PC-3 (cell line): ENCODE data around the gene DLEC1. TPM values are rescaled to one million over a fixed set of nuclear protein-coding genes. Genes with fewer than 3 reads are reported as not detected.
A peak's percentile ranks its signal among the peaks of the same experiment; 100 is the strongest.

Experiments used
- ATAC-seq: fragments of 200-7000 bp; cut with Tn5 transposase; 2 replicates; pipeline ENCODE4 v1.9.1; 2020; ENCODE audit warnings: mild to moderate bottlenecking, moderate library complexity
- BruUV-seq: library from RNA; stranded (reverse); fragments of 400-500 nt; replicated peaks from 2 replicates; lab custom pipeline; 2021; lab: Mats Ljungman, UMichigan
- CTCF ChIA-PET: fragments of 300-600 bp; sonication (Branson Sonifier 250); formaldehyde crosslinking; loops from one replicate; lab custom pipeline; 2022; ENCODE audit warnings: antibody characterized with exemption; lab: Charles Lee
- POLR2A ChIA-PET: fragments of 300-600 bp; sonication (Branson Sonifier 250); formaldehyde crosslinking; loops from one replicate; lab custom pipeline; 2022; ENCODE audit warnings: antibody characterized with exemption; ENCODE audit not compliant: unreplicated experiment; lab: Charles Lee
- DNase-seq: peaks from one replicate; pipeline ENCODE4 v3.0.0-alpha.2; 2015
- H2AFZ ChIP-seq: fragments of 300-600 bp; sonication (generic); 2 replicates; pipeline ENCODE4 v1.6.0; 2016; ENCODE audit warnings: antibody characterized with exemption, low read length
- H3F3A ChIP-seq: fragments of 300-600 bp; sonication (generic); one replicate; pipeline ENCODE4 v1.6.0; 2017; ENCODE audit warnings: antibody characterized with exemption, low read length, control low read depth, mild to moderate bottlenecking; ENCODE audit not compliant: unreplicated experiment
- H3K27ac ChIP-seq: fragments of 300-600 bp; sonication (generic); 2 replicates; pipeline ENCODE4 v1.5.1; 2016; ENCODE audit warnings: mild to moderate bottlenecking, low read length
- H3K27me3 ChIP-seq: fragments of 300-600 bp; sonication (generic); 2 replicates; pipeline ENCODE4 v1.6.1; 2016; ENCODE audit warnings: low read length, mixed read lengths
- H3K36me3 ChIP-seq: fragments of 300-600 bp; sonication (generic); 2 replicates; pipeline ENCODE4 v1.6.1; 2016; ENCODE audit warnings: low read depth, mixed run types, low read length, mixed read lengths
- H3K4me1 ChIP-seq: fragments of 300-600 bp; sonication (generic); 2 replicates; pipeline ENCODE4 v1.5.1; 2016; ENCODE audit warnings: low read length; ENCODE audit not compliant: insufficient read depth
- H3K4me2 ChIP-seq: fragments of 300-600 bp; sonication (generic); 2 replicates; pipeline ENCODE4 v1.6.0; 2016; ENCODE audit warnings: low read length
- H3K4me3 ChIP-seq: fragments of 300-600 bp; sonication (generic); 2 replicates; pipeline ENCODE4 v1.5.1; 2016; ENCODE audit warnings: mild to moderate bottlenecking, low read length, mixed read lengths
- H3K79me2 ChIP-seq: fragments of 300-600 bp; sonication (generic); 2 replicates; pipeline ENCODE4 v1.6.1; 2017; ENCODE audit warnings: low read length, mixed read lengths
- H3K9ac ChIP-seq: fragments of 300-600 bp; sonication (generic); 2 replicates; pipeline ENCODE4 v1.6.0; 2016; ENCODE audit warnings: mild to moderate bottlenecking, low read length
- H3K9me2 ChIP-seq: fragments of 300-600 bp; sonication (generic); replicated peaks from 2 replicates; pipeline ENCODE4 v1.6.1; 2016; ENCODE audit warnings: mixed run types, low read length, mixed read lengths
- H3K9me3 ChIP-seq: fragments of 300-600 bp; sonication (generic); 2 replicates; pipeline ENCODE4 v1.6.1; 2016; ENCODE audit warnings: low read length, mixed read lengths
- H4K20me1 ChIP-seq: fragments of 300-600 bp; sonication (generic); 2 replicates; pipeline ENCODE4 v1.6.1; 2016; ENCODE audit warnings: low read length, mixed read lengths
- CTCF ChIP-seq: fragments of 300-600 bp; sonication (generic); conservative IDR thresholded peaks from 2 replicates; pipeline ENCODE4 v1.5.1; 2017; ENCODE audit warnings: antibody characterized with exemption, low read depth, mild to moderate bottlenecking, low read length
- EZH2 ChIP-seq: fragments of 300-600 bp; sonication (generic); IDR thresholded peaks from one replicate; pipeline ENCODE4 v1.6.1; 2017; ENCODE audit warnings: antibody characterized with exemption, mild to moderate bottlenecking, low read length; ENCODE audit not compliant: unreplicated experiment
- EZH2phosphoT487 ChIP-seq: fragments of 300-600 bp; sonication (generic); IDR thresholded peaks from 2 replicates; pipeline ENCODE4 v1.6.1; 2018; ENCODE audit warnings: mild to moderate bottlenecking, antibody characterized with exemption, low read length, borderline replicate concordance
- intact Hi-C: fragments of 100-400 bp; cut with micrococcal nuclease; formaldehyde crosslinking; loops from 2 replicates; pipeline ENCODE4 v1.9.0; 2023
- total RNA-seq: library from RNA; depleted of rRNA; stranded (reverse); fragments of >200 nt; gene quantifications from 2 replicates; pipeline ENCODE4 v1.2.3, GENCODE V29; 2014

The DLEC1 gene
- total RNA-seq, 1 experiment from 2014 or later = not detected

- H3K27ac ChIP-seq = peak overlapping the region; percentile 97
- no peaks in the 10 kb centered on the region for H3K9me3 ChIP-seq
- H3F3A ChIP-seq = peaks cover 3% of the 10 kb centered on the region
- peak overlapping the region; percentile 94 for H3K4me3 ChIP-seq
- H3K79me2 ChIP-seq = peaks cover 80% of the 10 kb centered on the region
- H4K20me1 ChIP-seq = peaks cover 56% of the 10 kb centered on the region
- DNase-seq = peak; percentile 86
- peak overlapping the region; percentile 93 for H3K4me2 ChIP-seq
- H3K36me3 ChIP-seq = no peaks in the 10 kb centered on the region
- ATAC-seq = peak; percentile 5; the same call in 1 of the 2 replicates
- intact Hi-C loops = no loop called here
- ChIA-PET CTCF (no interaction called here), POLR2A (interaction anchor here (0.7 kb wide), 1 partner anchor 1249 kb away, joined by 3 read pairs; no protein-coding TSS in a partner anchor)
- no peaks in the 10 kb centered on the region for H3K9me2 ChIP-seq
- TSS peak; percentile 20 for BruUV-seq
- no peak overlapping the region for H2AFZ ChIP-seq
- no peak for TF ChIP-seq EZH2phosphoT487
- TF ChIP-seq CTCF = no peak
- TF ChIP-seq EZH2 = no peak
- peak overlapping the region; percentile 96 for H3K9ac ChIP-seq
- H3K4me1 ChIP-seq = peaks cover 59% of the 10 kb centered on the region
- H3K27me3 ChIP-seq = no peaks in the 10 kb centered on the region
Observed at GRCh38 chr3:38168151-38169026, 129.4 kb downstream of the DLEC1 start.

GRCh38 chr3:38169027-38169317 lies 130.0 kb downstream of the DLEC1 start:
- no peak for ATAC-seq
- Histone ChIP-seq H3F3A (peaks cover 3% of the 10 kb centered on the region), H3K4me2 (peak overlapping the region; percentile 93), H3K27me3 (no peaks in the 10 kb centered on the region), H3K27ac (peak overlapping the region; percentile 97), H3K4me3 (peak overlapping the region; percentile 94), H3K9ac (peak overlapping the region; percentile 47), H3K4me1 (peaks cover 58% of the 10 kb centered on the region), H3K9me3 (no peaks in the 10 kb centered on the region), H3K9me2 (no peaks in the 10 kb centered on the region), H2AFZ (no peak overlapping the region), H3K79me2 (peaks cover 86% of the 10 kb centered on the region), H3K36me3 (no peaks in the 10 kb centered on the region), H4K20me1 (peaks cover 62% of the 10 kb centered on the region)
- intact Hi-C loops = no loop called here
- TF ChIP-seq EZH2phosphoT487 (no peak), CTCF (no peak), EZH2 (no peak)
- CTCF ChIA-PET = no interaction called here
- POLR2A ChIA-PET = no interaction called here
- DNase-seq = peak; percentile 69
- BruUV-seq = no TSS peak

GRCh38 chr3:38170722-38171121 lies 131.7 kb downstream of the DLEC1 start:
- POLR2A ChIA-PET = no interaction called here
- H3K4me3 ChIP-seq = no peak overlapping the region
- BruUV-seq = no TSS peak
- peaks cover 3% of the 10 kb centered on the region for H3F3A ChIP-seq
- H3K4me2 ChIP-seq = no peak overlapping the region
- DNase-seq = no peak
- no peaks in the 10 kb centered on the region for H3K9me2 ChIP-seq
- no peaks in the 10 kb centered on the region for H3K27me3 ChIP-seq
- no peak for ATAC-seq
- H3K27ac ChIP-seq = no peak overlapping the region
- TF ChIP-seq EZH2phosphoT487 (no peak), CTCF (no peak), EZH2 (no peak)
- intact Hi-C loops = no loop called here
- no peaks in the 10 kb centered on the region for H3K9me3 ChIP-seq
- no peaks in the 10 kb centered on the region for H3K36me3 ChIP-seq
- H3K9ac ChIP-seq = no peak overlapping the region
- peaks cover 63% of the 10 kb centered on the region for H3K4me1 ChIP-seq
- peaks cover 100% of the 10 kb centered on the region for H3K79me2 ChIP-seq
- peaks cover 77% of the 10 kb centered on the region for H4K20me1 ChIP-seq
- no peak overlapping the region for H2AFZ ChIP-seq
- CTCF ChIA-PET = no interaction called here
